Thoracic aorta (tissue), 2 donors: ENCODE data around the gene TTC9C. TPM values are rescaled to one million over a fixed set of nuclear protein-coding genes. Genes with fewer than 3 reads are reported as not detected.
"Not testable (repeated sequence)": the region's sequence is repeated elsewhere in the genome, so short reads cannot be mapped to it uniquely, and the experiment has no call there.

Experiments used
- ATAC-seq: fragments of 150-250 bp; one replicate; pipeline ENCODE4 v1.8.0; 2017; ENCODE audit warnings: low read depth; ENCODE audit not compliant: insufficient number of reproducible peaks, low FRiP score
- DNase-seq: peaks from one replicate; pipeline ENCODE4 v3.0.0-alpha.2; 2020; ENCODE audit warnings: low spot score
- H3K27ac ChIP-seq, 2 donors: fragments of 200-600 bp; sonication (generic); 1 replicate in 1 of 2; 2 replicates in 1 of 2; pipeline ENCODE4 v1.5.1; 2016; ENCODE audit warnings: mild to moderate bottlenecking in 2 of 2, moderate library complexity in 2 of 2
- H3K27me3 ChIP-seq: fragments of 200-600 bp; sonication (generic); replicated peaks from 2 replicates; pipeline ENCODE4 v1.6.0; 2016; ENCODE audit warnings: mild to moderate bottlenecking; ENCODE audit not compliant: insufficient read depth
- H3K36me3 ChIP-seq: fragments of 200-600 bp; sonication (generic); one replicate; pipeline ENCODE4 v1.5.1; 2016
- H3K4me1 ChIP-seq, 2 donors: fragments of 200-600 bp; sonication (generic); 1 replicate in 1 of 2; 2 replicates in 1 of 2; pipeline versions ENCODE4 v1.5.1 to v1.6.0; 2016; ENCODE audit warnings: low read depth in 2 of 2, mild to moderate bottlenecking in 1 of 2; ENCODE audit not compliant: control insufficient read depth in 1 of 2
- H3K4me3 ChIP-seq: fragments of 200-600 bp; sonication (generic); 2 replicates; pipeline ENCODE4 v1.5.1; 2016; ENCODE audit warnings: mild to moderate bottlenecking
- H3K9me3 ChIP-seq: fragments of 200-600 bp; sonication (generic); 2 replicates; pipeline ENCODE4 v1.5.1; 2016
- CTCF ChIP-seq: fragments of 200-600 bp; sonication (generic); IDR thresholded peaks from one replicate; pipeline ENCODE4 v1.5.1; 2019; ENCODE audit warnings: antibody characterized with exemption
- total RNA-seq, 2 donors: library from RNA; depleted of rRNA; stranded (reverse); fragments of >200 nt; gene quantifications; one replicate each; pipeline versions ENCODE4 v1.1.0 to v1.2.3, GENCODE V29; 2016

Gene TTC9C
- total RNA-seq, 2 donors from 2014 or later: 9.1 to 14.5 TPM

- Histone ChIP-seq H3K27me3 (no peaks in the 10 kb centered on the region), H3K36me3 (peaks cover 22% of the 10 kb centered on the region)
Measured at GRCh38 chr11:62732830-62733229, 4.5 kb downstream of the TTC9C start.

GRCh38 chr11:62737196-62737595 lies 8.9 kb downstream of the TTC9C start:
- no peaks in the 10 kb centered on the region for H3K9me3 ChIP-seq
- TF ChIP-seq CTCF: no peak

More at GRCh38 chr11:62732830-62733229, 4.5 kb downstream of the TTC9C start:
- H3K4me1 ChIP-seq: peaks cover 19 to 27% of the 10 kb centered on the region in 2 donors
- H3K27ac ChIP-seq: no peak overlapping the region
- no peaks in the 10 kb centered on the region for H3K9me3 ChIP-seq
- ATAC-seq (no peak), DNase-seq (no peak)
- no peak for TF ChIP-seq CTCF
- no peak overlapping the region for H3K4me3 ChIP-seq

GRCh38 chr11:62747475-62748160 lies 19.3 kb downstream of the TTC9C start:
- DNase-seq (no peak), ATAC-seq (no peak)
- Histone ChIP-seq H3K4me3 (no peak overlapping the region), H3K27me3 (no peaks in the 10 kb centered on the region), H3K27ac (no peak overlapping the region), H3K36me3 (peaks cover 3% of the 10 kb centered on the region), H3K9me3 (no peaks in the 10 kb centered on the region), H3K4me1 (peaks cover 0 to 14% of the 10 kb centered on the region in 2 donors)
- no peak for TF ChIP-seq CTCF

More at GRCh38 chr11:62737196-62737595, 8.9 kb downstream of the TTC9C start:
- no peaks in the 10 kb centered on the region for H3K4me1 ChIP-seq
- no peak overlapping the region for H3K27ac ChIP-seq
- DNase-seq (no peak), ATAC-seq (no peak)
- H3K36me3 ChIP-seq: peaks cover 25% of the 10 kb centered on the region
- H3K4me3 ChIP-seq: no peak overlapping the region
- no peaks in the 10 kb centered on the region for H3K27me3 ChIP-seq

GRCh38 chr11:62749931-62750330 lies 21.6 kb downstream of the TTC9C start:
- H3K9me3 ChIP-seq, H3K27ac ChIP-seq, DNase-seq, H3K36me3 ChIP-seq, H3K4me3 ChIP-seq, ATAC-seq, H3K27me3 ChIP-seq: not testable (repeated sequence)
- peaks cover 10 to 27% of the 10 kb centered on the region in 2 donors for H3K4me1 ChIP-seq

GRCh38 chr11:62752177-62752785 lies 24.0 kb downstream of the TTC9C start:
- TF ChIP-seq CTCF: no peak
- no peak overlapping the region for H3K27ac ChIP-seq
- no peak overlapping the region for H3K4me3 ChIP-seq
- peaks cover 10 to 27% of the 10 kb centered on the region in 2 donors for H3K4me1 ChIP-seq
- ATAC-seq (no peak), DNase-seq (no peak)
- no peaks in the 10 kb centered on the region for H3K9me3 ChIP-seq
- no peaks in the 10 kb centered on the region for H3K27me3 ChIP-seq
- H3K36me3 ChIP-seq: peaks cover 3% of the 10 kb centered on the region
